ENCODE measurements around the gene PKNOX2.

PKNOX2 gene

DNA sequence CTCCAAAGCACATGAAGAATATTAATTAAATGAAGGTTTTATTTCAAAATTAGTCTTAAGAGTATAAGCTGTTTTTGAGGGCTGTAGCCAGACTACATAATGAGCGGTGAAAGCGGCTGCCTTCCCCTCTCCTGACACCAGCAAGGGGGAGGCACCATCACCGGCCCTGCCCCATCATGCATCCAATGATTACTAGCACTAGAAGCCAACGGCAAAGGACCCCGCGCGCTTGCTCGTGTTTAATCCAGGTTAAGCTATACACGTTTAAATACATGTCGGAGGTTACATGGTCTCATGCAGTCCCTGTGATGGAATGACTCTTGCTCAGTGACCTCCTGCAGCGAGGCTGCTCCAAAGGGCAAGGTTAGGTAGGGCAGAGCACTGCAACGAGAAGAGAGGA lies 281.2 kb downstream of the PKNOX2 start:
- no peak for DNase-seq (ENCODE audit: low spot score)

DNA sequence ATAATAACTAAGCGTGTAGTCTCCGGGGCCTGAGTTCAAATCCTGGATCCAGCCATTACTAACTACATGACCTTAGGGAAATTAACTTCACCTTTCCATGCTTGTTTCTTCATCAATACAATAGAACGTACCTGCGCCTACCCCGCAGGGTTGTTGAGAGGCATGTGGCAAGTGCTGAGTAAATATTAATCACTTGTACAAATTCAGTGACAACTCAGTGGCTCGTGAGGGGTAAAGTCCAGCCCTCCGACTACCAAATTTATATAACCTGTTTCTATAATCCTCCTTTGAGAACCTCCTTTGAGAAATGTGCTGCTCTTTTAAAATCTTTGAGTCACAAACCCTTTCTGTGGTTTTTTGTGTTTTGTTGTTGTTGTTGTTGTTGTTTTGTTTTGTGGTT lies 281.7 kb downstream of the PKNOX2 start:
- no peak for DNase-seq (ENCODE audit: low spot score)

DNA sequence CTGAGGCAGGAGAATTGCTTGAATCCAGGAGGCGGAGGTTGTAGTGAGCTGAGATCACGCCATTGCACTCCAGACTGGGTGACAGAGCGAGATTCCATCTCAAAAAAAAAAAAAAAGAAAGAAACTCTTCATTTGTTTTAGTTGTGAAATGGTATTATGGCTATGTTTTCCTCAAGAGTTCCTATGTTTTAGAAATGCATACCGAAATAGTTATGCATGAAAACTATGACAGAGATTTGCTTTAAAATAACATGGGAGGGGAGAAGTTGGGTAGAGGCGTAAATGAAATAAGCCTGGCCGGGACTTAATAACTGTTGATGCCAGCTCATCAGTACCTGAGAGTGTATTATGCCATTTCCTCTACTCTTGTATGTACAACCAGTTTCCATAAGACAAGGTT lies 283.2 kb downstream of the PKNOX2 start:
- no peak for DNase-seq (ENCODE audit: low spot score)

DNA sequence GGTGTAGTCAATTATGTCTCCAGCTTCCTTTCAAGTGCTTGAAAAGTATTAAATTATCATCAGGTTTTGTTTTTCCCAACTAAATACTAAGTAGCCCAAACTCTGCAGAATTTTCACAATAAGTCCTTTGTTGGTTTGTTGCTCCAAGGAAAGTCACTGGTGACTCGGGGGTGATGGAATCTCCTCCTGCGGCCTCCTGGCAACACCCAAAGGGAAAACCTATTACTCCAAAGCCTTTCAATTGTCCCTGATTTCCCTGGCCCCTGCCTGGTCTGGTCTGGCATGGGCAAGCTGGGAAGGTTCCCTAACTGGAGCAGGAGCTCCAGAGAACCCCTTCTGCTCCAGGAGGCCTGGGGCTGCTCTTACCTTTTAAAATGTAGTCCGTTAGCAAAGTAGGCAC lies 283.6 kb downstream of the PKNOX2 start:
- no peak for DNase-seq (ENCODE audit: low spot score)

DNA sequence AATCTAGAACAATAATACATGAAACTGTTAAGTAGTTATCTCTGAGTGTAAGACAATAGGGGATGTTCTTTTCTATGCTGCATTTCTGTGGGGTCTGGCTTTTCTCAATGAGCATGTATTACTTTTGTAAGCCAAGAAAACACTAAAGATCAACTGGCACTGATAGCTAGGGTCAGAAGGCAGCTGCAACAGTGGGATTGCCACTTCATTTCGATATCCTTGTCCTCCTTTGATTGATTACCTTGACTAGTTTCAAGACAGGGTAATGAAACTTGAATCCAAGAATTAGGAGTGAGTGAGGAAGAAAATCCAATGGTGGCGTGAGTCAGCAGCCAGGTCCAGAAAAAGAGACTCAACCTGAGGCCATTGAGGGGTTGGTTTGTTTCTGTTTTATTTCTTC lies 285.0 kb downstream of the PKNOX2 start:
- DNase-seq (ENCODE audit: low spot score), result no peak

DNA sequence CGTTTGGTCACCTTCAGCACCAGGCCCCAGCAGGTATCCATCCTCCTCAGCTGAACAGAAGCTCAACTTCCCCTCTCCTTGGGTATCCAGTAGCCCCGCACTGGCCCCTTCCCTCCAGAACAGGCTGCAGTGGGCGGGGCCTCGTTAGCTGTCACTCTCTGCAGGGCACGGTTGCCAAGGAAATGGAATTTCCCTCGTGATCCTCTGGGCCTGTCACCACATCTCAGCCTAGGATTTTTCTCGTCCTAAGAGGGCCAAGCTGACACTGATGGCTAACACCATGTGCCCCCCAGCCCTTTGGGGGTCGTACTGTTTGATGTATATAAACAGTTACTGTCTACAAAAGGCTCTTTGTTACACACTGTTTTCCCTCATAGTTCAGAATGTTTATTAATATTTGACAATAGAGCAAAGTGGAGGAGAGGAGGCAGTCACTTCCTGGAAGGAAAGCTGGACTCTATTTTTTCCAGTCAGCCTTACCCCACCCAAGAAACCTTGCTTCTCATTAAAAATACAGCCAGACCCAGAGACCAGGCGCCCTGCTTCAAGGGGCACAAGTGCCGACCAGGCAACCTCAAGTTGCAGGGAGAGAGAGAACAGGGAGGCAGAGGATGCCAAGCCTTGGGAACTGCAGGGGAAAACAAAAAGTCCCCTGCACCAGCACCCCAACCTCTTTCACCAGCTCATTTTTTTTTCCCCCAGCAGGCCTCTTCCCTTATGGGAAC lies 287.0 kb downstream of the PKNOX2 start:
- DNase-seq (ENCODE audit: low spot score), result no peak

DNA sequence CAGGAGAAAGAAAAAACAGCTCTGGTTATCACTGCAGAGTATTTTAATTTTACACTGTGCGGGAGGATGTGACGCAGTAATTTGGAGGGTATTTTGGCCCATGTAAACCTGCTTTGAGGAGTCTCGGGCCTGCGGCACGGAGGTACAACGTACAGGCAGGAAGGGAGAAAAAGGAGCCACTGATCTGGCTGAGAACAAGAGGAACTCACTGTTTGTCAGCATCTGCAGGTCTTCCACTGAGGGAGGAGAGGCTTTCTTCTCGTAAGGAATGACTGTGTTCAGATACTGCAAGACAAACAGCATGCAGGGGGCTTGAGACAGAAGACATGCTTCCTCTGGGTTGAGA lies 287.5 kb downstream of the PKNOX2 start:
- no peak for DNase-seq (ENCODE audit: low spot score)

DNA sequence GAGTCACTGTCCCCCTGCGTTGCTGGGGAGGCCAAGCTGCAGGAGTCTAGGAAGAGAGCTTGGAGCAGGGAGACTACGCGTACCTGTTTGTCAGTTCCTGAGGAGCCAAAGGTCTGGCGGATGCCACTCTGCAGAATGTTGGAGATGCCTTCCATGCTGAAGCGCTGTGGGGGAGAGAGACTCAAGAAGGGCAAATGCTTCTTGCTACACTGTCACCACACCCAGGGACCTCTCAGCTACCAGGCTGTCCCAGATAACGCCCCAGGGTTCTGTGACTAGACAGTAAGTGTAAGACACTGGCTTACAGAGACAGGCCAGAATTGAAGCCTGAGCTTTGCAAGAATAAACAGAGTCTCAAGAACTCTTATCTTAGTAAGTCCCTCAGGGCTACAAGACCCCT lies 289.5 kb downstream of the PKNOX2 start:
- no peak for DNase-seq (ENCODE audit: low spot score)

DNA sequence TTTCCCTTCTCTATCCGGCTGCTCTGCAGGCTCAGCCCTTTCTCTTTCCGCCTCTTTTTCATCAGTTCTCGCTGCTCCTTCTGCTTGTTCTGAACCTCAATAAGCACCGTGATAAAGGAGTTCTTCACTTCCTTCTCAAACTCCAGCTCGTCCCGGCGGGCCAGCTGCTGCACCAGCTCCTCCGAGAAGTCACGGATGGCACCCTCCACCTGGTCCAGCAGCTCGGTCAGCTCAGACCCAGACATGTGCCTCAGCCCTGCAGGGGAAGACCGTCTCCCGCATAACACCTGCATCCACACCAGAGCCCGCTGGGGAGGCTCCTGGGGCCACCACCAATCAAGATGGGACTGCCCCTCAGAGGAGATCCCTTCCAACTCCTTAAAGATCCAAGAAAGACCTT lies 291.3 kb downstream of the PKNOX2 start:
- no peak for DNase-seq (ENCODE audit: low spot score)

DNA sequence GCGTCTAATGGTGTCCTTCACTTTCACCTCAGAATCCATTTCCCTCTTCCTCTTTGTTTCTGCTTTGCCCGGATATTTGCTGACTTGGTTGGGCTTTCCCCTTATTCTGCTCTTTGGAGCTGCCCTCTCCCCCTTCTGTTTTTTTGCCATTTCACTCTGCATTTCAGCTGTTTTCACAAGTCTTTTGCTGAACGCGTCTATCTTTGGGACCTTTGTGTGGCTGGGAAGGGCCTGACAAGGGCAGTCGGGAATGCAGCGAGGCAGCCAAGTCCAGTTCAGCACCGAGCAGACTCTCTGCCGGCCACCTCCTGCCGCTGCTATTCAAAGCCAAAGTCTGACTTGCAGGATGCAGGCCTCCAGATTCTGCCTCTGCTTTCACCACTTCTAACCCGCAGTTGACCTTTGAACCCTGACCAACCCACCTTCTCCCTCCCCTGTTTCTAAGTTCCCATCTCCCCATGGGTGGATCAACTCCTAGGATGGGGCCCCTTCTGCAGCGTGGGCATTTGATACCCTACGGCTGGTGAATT lies 293.3 kb downstream of the PKNOX2 start:
- DNase-seq (ENCODE audit: low spot score), result no peak

DNA sequence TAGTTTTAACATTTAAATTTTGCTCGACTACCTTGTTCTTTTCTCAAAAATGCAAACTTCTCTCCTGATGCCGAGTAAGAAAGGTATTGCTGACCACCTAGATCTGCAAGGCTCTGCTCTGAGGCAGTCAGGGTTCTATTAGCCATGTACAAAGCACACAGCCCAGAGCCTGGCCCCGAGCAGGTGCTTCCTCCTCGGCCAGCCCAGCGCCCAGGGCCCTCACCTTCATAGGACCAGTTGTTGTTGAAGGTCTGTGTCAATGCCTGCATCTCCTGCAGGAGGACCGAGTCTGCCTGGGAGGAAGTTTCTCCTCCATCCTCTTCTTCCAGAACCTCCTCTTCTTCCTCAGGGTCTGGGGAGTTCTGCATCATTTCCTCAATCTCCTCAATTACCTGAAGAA lies 295.7 kb downstream of the PKNOX2 start:
- DNase-seq (ENCODE audit: low spot score), result no peak

DNA sequence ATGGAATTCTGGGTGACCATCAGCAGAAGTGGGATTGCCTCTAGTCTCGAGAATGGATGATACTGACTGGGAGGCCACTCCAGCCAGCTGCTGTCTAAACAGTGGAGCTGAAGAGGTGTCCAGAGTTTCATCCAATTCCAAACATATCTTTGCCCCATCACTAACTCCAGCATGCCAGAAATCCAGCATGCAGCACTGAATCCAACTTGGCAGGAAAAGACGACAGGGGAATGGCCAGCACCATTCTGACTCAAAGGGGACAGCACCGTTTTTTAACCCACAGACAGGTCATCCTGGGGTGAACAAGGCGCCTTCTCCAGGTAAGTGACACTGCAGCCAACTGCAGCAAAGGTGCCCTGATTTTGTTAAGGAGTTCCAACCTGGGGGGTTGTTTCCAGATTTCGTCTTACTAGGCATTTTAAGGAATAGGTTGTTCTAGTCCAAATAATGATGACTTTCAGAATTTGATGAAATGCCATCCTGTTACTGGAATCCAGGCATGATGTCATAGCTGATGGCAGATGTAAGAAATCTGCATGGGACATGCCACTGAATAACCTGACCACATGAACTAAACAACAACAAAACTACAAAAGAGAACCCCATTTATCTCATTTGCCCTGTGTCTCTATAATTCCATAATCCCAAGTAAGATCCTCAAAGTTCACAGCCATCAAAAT lies 299.2 kb downstream of the PKNOX2 start:
- no peak for DNase-seq (ENCODE audit: low spot score)

DNA sequence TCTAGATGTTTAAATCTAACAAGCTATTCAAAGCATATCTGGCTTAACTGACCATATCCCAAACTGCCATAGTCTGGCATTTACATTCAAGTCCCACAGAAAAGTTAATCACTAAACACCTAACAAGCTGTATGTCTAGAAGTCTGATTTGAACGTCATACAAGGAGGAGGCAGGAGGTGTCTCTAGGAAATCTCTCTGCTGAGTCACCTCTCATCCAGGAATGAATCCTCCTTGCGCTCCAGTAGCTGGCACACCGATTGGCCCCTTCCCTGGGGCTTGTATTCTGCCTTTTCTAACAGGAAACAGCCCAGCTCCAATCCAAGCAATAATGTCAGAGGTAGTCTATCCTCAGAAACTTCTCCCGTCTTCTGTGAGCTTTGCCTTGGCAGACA lies 299.7 kb downstream of the PKNOX2 start:
- DNase-seq (ENCODE audit: low spot score), result no peak

DNA sequence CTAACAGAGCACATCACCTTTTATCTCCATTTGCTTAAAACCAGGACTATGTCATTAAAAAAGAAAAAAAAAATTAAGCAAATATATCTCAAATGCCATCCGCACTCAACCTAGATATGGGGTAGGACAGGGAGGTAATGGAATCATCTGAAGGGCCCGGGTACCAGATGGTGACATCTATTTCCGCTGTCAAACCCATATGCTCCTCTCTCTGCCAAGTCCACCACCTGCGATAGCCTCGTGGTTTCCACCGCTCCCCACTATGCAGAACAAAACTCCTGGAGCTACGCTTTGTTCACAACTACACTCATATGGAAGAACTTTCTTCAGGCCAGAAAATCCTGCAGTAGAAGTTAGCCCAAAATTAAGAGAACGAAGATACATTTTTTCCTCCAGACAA lies 300.1 kb downstream of the PKNOX2 start:
- DNase-seq (ENCODE audit: low spot score), result no peak

DNA sequence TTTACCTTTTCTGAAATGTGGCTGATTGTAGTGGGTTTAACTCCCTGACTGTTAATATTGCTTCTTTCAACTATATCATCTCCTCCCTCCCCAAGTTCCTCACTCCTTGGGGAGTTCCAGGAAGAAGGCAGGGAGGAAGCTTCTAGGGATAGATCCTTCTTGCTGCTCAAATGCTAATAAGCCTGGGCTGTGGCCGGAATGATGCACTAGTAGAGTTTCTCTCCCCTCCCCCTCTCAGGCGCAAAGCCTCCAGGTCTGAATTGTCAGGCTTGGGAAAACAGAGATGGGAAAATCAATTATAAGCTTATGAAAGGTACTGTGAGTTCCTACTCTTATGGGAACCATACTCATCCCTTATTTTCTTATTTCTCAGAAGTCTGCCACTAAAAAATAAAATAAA lies 300.7 kb downstream of the PKNOX2 start:
- DNase-seq (ENCODE audit: low spot score), result no peak

DNA sequence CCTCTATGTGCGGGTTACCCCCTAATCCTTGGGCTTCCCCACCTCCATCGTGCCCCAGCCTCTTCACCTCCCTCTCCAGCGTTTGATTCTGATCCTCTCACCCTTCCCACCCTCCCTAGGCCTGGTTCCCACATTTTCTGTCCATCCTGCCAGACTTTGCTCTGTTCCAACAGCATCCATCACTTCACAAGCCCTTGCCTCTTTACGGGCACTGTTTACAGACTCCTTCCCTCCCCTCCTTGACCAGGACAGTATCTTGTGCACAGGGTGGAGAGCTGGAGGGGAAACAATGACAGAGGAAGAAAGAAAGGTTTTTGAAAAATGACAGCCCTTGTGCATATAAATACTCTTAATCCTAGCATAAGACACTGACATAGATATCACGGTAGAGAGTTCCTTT lies 301.1 kb downstream of the PKNOX2 start:
- DNase-seq (ENCODE audit: low spot score), result no peak

DNA sequence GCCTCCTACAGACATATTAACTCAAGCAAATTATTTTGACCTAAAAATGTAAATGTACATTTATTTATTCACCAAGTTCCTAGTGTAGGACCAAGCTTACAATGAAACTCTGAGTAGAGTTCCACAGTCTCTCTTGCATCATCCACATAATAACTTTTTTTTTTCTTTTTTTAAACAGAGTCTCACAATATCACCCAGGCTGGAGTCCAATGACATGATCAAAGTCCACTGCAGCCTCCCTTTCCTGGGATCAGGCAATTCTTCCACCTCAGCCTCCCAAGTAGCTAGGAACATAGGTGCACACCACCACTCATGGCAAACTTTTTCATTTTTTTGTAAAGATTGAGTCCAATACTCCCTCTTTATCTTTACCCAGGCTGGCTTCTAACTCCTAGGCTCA lies 303.5 kb downstream of the PKNOX2 start:
- no peak for DNase-seq (ENCODE audit: low spot score)

DNA sequence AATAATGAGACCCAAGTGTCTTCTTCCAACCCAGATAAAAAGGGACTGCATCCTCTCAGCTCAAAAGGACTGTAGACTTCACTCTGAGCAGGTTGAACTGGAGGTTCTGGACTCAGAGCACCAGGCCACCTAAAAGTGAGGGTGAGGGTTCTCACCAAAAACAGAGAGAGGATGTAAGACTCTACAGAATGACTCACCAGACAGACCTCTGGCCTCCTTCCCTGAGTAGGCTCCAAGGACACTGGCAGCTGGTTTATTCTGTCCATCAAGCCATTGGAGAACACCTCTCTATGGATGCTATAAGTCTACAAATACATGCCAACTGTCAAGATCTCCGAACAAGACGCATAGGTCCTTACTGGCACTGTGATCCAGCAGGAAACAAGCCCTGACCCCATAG lies 304.3 kb downstream of the PKNOX2 start:
- DNase-seq (ENCODE audit: low spot score), result no peak

DNA sequence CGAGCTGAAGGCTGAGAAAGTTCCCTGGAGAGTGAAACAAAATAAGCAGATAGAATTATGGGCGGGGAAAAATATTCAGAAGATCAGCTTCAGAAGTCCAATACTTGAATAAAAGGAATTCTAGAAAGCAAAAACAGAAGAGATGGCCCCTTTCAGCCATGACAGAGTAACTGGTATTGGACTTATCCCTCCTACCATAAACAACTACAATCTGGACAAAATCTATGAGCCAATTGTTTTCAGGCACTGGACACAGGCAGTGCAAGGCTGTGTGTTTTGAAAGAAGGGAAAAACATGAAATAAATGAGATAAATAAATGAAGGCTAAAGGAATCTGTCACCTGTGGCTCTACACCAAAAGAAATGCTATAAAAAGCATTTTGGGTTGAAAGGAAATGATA lies 305.8 kb downstream of the PKNOX2 start:
- DNase-seq (ENCODE audit: low spot score), result no peak

DNA sequence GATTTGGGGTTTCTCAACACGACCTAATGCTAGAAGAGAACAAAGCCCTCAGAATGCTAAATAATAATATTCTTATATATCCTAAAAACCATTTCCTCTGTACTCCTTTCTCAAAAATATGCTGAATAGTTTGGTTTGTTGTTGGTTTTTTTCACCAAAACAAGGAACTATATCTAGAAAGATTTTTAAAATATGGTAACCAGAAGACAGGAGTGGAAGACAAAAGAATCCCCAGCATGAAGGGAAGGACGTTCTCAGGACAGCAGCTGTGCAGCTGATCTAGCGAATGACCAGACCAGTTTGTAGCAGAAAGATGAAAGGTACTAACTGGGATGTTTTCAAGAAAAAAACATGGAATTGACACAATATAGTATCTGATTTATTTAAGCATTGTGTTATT lies 312.2 kb downstream of the PKNOX2 start:
- no peak for DNase-seq (ENCODE audit: low spot score)

DNA sequence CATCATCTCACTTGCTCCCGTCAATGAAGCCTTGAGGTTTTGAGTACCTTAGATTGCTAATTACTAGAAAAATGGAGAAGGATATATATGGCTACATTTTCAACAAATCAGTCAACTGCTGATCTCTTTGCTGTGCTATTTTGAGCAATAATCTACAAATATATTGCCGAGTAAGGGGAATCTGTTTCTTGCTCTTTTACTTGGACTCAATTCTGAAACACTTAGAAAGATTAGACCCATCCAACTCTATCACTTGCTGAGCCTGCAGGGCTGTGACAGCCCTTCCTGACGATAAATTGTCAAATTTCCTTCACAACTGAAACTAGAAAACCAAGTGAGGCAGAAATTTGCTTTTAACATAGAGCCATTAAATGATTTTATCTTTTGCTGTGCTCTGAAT lies 314.6 kb downstream of the PKNOX2 start:
- DNase-seq (ENCODE audit: low spot score), result no peak

DNA sequence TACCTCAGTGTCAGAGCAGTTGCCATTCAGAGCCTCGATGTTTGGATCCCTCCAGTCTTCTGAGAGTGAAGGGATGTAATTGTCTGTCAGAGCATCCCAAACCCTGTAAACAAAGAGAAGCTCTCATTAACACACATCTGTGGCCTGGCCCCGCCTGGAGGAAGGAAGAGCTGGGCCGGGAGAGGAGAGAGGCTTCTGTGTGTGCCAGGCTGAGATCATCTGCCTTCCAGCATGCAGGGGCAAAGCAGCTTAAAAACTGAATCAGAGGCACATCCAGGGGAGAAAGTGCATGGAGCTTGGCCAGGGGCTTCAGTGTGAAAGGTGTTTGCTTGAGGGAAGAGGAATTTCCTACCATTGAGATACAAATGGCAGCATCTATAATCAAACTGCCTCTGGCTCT lies 317.0 kb downstream of the PKNOX2 start:
- no peak for DNase-seq (ENCODE audit: low spot score)
